Measurements from ENCODE around the gene BUB1B.
A peak's percentile ranks its signal among the peaks of the same experiment; 100 is the strongest.

BUB1B gene

GRCh38 chr15:40183636-40184463 is 23.0 kb downstream of the BUB1B start:
- no peak for DNase-seq

GRCh38 chr15:40190591-40190990 is 29.7 kb downstream of the BUB1B start:
- peak; percentile 7 for DNase-seq

- no peak for DNase-seq
Measured at GRCh38 chr15:40192942-40193341, 32.1 kb downstream of the BUB1B start.

GRCh38 chr15:40197434-40197833 is 36.6 kb downstream of the BUB1B start:
- DNase-seq, result no peak

GRCh38 chr15:40198355-40199085 is 37.7 kb downstream of the BUB1B start:
- no peak for DNase-seq

GRCh38 chr15:40204100-40204499 is 43.2 kb downstream of the BUB1B start:
- no peak for DNase-seq

GRCh38 chr15:40217166-40217824 is 56.4 kb downstream of the BUB1B start:
- peak; percentile 85 for DNase-seq

- DNase-seq, result no peak
Measured at GRCh38 chr15:40219801-40220200, 58.9 kb downstream of the BUB1B start.

GRCh38 chr15:40222131-40222530 is 61.3 kb downstream of the BUB1B start:
- no peak for DNase-seq

- DNase-seq, result no peak
Measured at GRCh38 chr15:40226736-40227135, 65.9 kb downstream of the BUB1B start.

GRCh38 chr15:40229316-40229715 is 68.4 kb downstream of the BUB1B start:
- no peak for DNase-seq

GRCh38 chr15:40229956-40230355 is 69.1 kb downstream of the BUB1B start:
- no peak for DNase-seq

GRCh38 chr15:40232625-40233070 is 71.8 kb downstream of the BUB1B start:
- DNase-seq, result no peak

GRCh38 chr15:40233727-40234577 is 73.1 kb downstream of the BUB1B start:
- DNase-seq, result no peak

GRCh38 chr15:40234783-40235182 is 73.9 kb downstream of the BUB1B start:
- peak; percentile 19 for DNase-seq

GRCh38 chr15:40235201-40235885 is 74.5 kb downstream of the BUB1B start:
- no peak for DNase-seq

GRCh38 chr15:40238532-40239403 is 77.9 kb downstream of the BUB1B start, which contains the start of gene PAK6:
Gene PAK6 (plus strand): TSS chr15:40239063. CDS start chr15:40264786, 25,723 bp downstream.
- peak; percentile 86 for DNase-seq

GRCh38 chr15:40239404-40239692 is 78.5 kb downstream of the BUB1B start:
- no peak for DNase-seq

- no peak for DNase-seq
Measured at GRCh38 chr15:40239693-40240618, 79.1 kb downstream of the BUB1B start.

All from DMS53 (cell line).